WTC11 (cell line): Measurements from ENCODE around the gene DIDO1. TPM values are rescaled to one million over a fixed set of nuclear protein-coding genes. Genes with fewer than 3 reads are reported as not detected.

Experiments
- ATAC-seq: fragments of 200-7000 bp; cut with Tn5 transposase; 2 replicates; pipeline ENCODE4 v1.10.0; 2021; ENCODE audit warnings: mild to moderate bottlenecking, moderate library complexity
- CTCF ChIA-PET: fragments of 300-600 bp; sonication (Branson Sonifier 250); formaldehyde crosslinking; loops from one replicate; lab custom pipeline; 2021; ENCODE audit warnings: antibody characterized with exemption; lab: Charles Lee
- POLR2A ChIA-PET: fragments of 350-600 bp; sonication (Branson Sonifier 250); formaldehyde crosslinking; loops from one replicate; lab custom pipeline; 2021; ENCODE audit warnings: antibody characterized with exemption; lab: Charles Lee
- DNase-seq: peaks from one replicate; pipeline ENCODE4 v3.0.0; 2021; ENCODE audit warnings: low spot score
- H3K27ac Mint-ChIP-seq: 2 replicates; pipeline ENCODE4 v1.8.0; 2021; ENCODE audit warnings: mixed read lengths
- H3K27me3 Mint-ChIP-seq: 2 replicates; pipeline ENCODE4 v1.8.0; 2021; ENCODE audit warnings: low read depth, mild to moderate bottlenecking, moderate library complexity, mixed read lengths
- H3K36me3 Mint-ChIP-seq: 2 replicates; pipeline ENCODE4 v1.8.0; 2021; ENCODE audit warnings: mixed read lengths
- H3K4me1 Mint-ChIP-seq: 2 replicates; pipeline ENCODE4 v1.8.0; 2022; ENCODE audit warnings: mixed read lengths
- H3K4me3 Mint-ChIP-seq: 2 replicates; pipeline ENCODE4 v1.8.0; 2021; ENCODE audit warnings: mild to moderate bottlenecking, moderate library complexity, mixed read lengths
- H3K9me3 Mint-ChIP-seq: 2 replicates; pipeline ENCODE4 v1.8.0; 2021; ENCODE audit warnings: mixed read lengths
- CREM ChIP-seq: sonication (generic); formaldehyde crosslinking; IDR thresholded peaks from 2 replicates; pipeline ENCODE4 v1.8.1; 2022; ENCODE audit warnings: mild to moderate bottlenecking, missing genetic modification reagents, moderate library complexity
- ELF4 ChIP-seq: sonication (generic); formaldehyde crosslinking; IDR thresholded peaks from 2 replicates; pipeline ENCODE4 v1.8.1; 2022; ENCODE audit warnings: low read depth, mild to moderate bottlenecking, moderate library complexity, missing genetic modification reagents
- GABPB1 ChIP-seq: sonication (generic); formaldehyde crosslinking; IDR thresholded peaks from 2 replicates; pipeline ENCODE4 v1.8.1; 2023; ENCODE audit warnings: mild to moderate bottlenecking, missing genetic modification reagents
- IRF2 ChIP-seq: sonication (generic); formaldehyde crosslinking; IDR thresholded peaks from 2 replicates; pipeline ENCODE4 v1.8.0; 2022; ENCODE audit warnings: low read depth, missing genetic modification reagents, borderline replicate concordance
- NFYB ChIP-seq: sonication (generic); formaldehyde crosslinking; conservative IDR thresholded peaks from 2 replicates; pipeline ENCODE4 v1.8.0; 2022; ENCODE audit warnings: low read depth, missing genetic modification reagents
- NR2C2 ChIP-seq: sonication (generic); formaldehyde crosslinking; IDR thresholded peaks from 2 replicates; pipeline ENCODE4 v1.8.0; 2022; ENCODE audit warnings: mild to moderate bottlenecking, missing genetic modification reagents
- PRRX2 ChIP-seq: fragments of 250-450 bp; sonication (Bioruptor Pico); IDR thresholded peaks from 2 replicates; pipeline ENCODE4 v1.8.0; 2021; ENCODE audit warnings: mild to moderate bottlenecking
- RORB ChIP-seq: fragments of 250-450 bp; sonication (Bioruptor Pico); IDR thresholded peaks from 2 replicates; pipeline ENCODE4 v1.9.0; 2021; ENCODE audit warnings: mild to moderate bottlenecking
- SMAD4 ChIP-seq: sonication (generic); formaldehyde crosslinking; IDR thresholded peaks from 2 replicates; pipeline ENCODE4 v1.8.0; 2022; ENCODE audit warnings: mild to moderate bottlenecking, missing genetic modification reagents
- ZNF232 ChIP-seq: sonication (generic); formaldehyde crosslinking; IDR thresholded peaks from 2 replicates; pipeline ENCODE4 v1.8.0; 2022; ENCODE audit warnings: mild to moderate bottlenecking, missing genetic modification reagents
- ZNF317 ChIP-seq: sonication (generic); formaldehyde crosslinking; IDR thresholded peaks from 2 replicates; pipeline ENCODE4 v1.8.1; 2023; ENCODE audit warnings: low read depth, mild to moderate bottlenecking, moderate library complexity, missing genetic modification reagents, borderline replicate concordance
- ZNF396 ChIP-seq: fragments of 250-450 bp; sonication (Bioruptor Pico); IDR thresholded peaks from 2 replicates; pipeline ENCODE4 v1.8.0; 2021; ENCODE audit warnings: mild to moderate bottlenecking, moderate library complexity, borderline replicate concordance
- total RNA-seq: library from RNA; stranded (reverse); gene quantifications from 3 replicates; pipeline ENCODE4 v1.2.3, GENCODE V29; 2021
- TF ChIP-seq, protein P1 (sequence below): fragments of 250-450 bp; sonication (Bioruptor Pico); IDR thresholded peaks from 2 replicates; pipeline ENCODE4 v1.9.0; 2021; ENCODE audit warnings: mild to moderate bottlenecking, borderline replicate concordance
- TF ChIP-seq, protein P2 (sequence below): sonication (generic); formaldehyde crosslinking; IDR thresholded peaks from 2 replicates; pipeline ENCODE4 v1.8.1; 2023; ENCODE audit warnings: mild to moderate bottlenecking, missing genetic modification reagents, moderate library complexity
- TF ChIP-seq, protein P3 (sequence below): fragments of 200-600 bp; IDR thresholded peaks from 2 replicates; pipeline ENCODE4 v1.8.0; 2022; ENCODE audit warnings: antibody characterized with exemption
- TF ChIP-seq, protein P4 (sequence below): sonication (generic); formaldehyde crosslinking; IDR thresholded peaks from 2 replicates; pipeline ENCODE4 v1.8.1; 2022; ENCODE audit warnings: low read depth, mild to moderate bottlenecking, moderate library complexity, missing genetic modification reagents, borderline replicate concordance

DIDO1 gene
- total RNA-seq, 1 experiment from 2014 or later: 87.3 TPM

DNA sequence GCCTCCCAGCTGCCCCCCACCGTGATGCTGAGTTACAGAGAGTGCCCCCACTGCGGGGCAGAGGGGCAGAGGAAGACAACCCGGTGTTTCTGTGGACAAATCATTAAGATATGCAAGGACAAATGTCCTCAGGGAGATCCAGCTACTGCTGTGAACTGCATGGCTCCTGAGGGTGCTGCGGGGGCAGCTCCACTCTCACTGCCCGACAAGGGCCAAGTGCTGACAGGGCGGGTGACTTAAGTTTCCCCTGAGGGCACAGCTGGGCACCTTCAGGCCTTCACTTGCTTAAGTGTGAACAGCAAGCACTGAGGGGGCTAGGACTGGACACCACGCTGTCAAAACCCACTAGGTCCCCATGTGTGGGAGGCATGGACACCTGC, 38.5 kb downstream of the DIDO1 start:
- Mint-ChIP-seq H3K27ac (peak overlapping the region; percentile 32; the same call in 1 of the 2 replicates), H3K9me3 (no peaks in the 10 kb centered on the region)
- CTCF ChIA-PET: interaction anchor here (0.8 to 1.4 kb wide), 4 partner anchors 13 to 84 kb away, joined by 3 to 4 read pairs (median 4); no protein-coding TSS in a partner anchor
- no peak for DNase-seq
- no peak for TF ChIP-seq ELF4 (CRISPR knock-in tag)
- TF ChIP-seq SMAD4 (CRISPR knock-in tag): no peak
- TF ChIP-seq, protein P1, sequence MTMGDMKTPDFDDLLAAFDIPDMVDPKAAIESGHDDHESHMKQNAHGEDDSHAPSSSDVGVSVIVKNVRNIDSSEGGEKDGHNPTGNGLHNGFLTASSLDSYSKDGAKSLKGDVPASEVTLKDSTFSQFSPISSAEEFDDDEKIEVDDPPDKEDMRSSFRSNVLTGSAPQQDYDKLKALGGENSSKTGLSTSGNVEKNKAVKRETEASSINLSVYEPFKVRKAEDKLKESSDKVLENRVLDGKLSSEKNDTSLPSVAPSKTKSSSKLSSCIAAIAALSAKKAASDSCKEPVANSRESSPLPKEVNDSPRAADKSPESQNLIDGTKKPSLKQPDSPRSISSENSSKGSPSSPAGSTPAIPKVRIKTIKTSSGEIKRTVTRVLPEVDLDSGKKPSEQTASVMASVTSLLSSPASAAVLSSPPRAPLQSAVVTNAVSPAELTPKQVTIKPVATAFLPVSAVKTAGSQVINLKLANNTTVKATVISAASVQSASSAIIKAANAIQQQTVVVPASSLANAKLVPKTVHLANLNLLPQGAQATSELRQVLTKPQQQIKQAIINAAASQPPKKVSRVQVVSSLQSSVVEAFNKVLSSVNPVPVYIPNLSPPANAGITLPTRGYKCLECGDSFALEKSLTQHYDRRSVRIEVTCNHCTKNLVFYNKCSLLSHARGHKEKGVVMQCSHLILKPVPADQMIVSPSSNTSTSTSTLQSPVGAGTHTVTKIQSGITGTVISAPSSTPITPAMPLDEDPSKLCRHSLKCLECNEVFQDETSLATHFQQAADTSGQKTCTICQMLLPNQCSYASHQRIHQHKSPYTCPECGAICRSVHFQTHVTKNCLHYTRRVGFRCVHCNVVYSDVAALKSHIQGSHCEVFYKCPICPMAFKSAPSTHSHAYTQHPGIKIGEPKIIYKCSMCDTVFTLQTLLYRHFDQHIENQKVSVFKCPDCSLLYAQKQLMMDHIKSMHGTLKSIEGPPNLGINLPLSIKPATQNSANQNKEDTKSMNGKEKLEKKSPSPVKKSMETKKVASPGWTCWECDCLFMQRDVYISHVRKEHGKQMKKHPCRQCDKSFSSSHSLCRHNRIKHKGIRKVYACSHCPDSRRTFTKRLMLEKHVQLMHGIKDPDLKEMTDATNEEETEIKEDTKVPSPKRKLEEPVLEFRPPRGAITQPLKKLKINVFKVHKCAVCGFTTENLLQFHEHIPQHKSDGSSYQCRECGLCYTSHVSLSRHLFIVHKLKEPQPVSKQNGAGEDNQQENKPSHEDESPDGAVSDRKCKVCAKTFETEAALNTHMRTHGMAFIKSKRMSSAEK: no peak
- TF ChIP-seq NFYB: no peak
- TF ChIP-seq, protein P2, sequence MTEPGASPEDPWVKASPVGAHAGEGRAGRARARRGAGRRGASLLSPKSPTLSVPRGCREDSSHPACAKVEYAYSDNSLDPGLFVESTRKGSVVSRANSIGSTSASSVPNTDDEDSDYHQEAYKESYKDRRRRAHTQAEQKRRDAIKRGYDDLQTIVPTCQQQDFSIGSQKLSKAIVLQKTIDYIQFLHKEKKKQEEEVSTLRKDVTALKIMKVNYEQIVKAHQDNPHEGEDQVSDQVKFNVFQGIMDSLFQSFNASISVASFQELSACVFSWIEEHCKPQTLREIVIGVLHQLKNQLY (CRISPR knock-in tag): no peak
- no peak for TF ChIP-seq CREM (CRISPR knock-in tag)
- no peak for TF ChIP-seq PRRX2
- TF ChIP-seq, protein P3, sequence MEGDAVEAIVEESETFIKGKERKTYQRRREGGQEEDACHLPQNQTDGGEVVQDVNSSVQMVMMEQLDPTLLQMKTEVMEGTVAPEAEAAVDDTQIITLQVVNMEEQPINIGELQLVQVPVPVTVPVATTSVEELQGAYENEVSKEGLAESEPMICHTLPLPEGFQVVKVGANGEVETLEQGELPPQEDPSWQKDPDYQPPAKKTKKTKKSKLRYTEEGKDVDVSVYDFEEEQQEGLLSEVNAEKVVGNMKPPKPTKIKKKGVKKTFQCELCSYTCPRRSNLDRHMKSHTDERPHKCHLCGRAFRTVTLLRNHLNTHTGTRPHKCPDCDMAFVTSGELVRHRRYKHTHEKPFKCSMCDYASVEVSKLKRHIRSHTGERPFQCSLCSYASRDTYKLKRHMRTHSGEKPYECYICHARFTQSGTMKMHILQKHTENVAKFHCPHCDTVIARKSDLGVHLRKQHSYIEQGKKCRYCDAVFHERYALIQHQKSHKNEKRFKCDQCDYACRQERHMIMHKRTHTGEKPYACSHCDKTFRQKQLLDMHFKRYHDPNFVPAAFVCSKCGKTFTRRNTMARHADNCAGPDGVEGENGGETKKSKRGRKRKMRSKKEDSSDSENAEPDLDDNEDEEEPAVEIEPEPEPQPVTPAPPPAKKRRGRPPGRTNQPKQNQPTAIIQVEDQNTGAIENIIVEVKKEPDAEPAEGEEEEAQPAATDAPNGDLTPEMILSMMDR: no peak
- no peak for TF ChIP-seq ZNF232 (CRISPR knock-in tag)
- TF ChIP-seq NR2C2 (CRISPR knock-in tag): no peak
- TF ChIP-seq, protein P4, sequence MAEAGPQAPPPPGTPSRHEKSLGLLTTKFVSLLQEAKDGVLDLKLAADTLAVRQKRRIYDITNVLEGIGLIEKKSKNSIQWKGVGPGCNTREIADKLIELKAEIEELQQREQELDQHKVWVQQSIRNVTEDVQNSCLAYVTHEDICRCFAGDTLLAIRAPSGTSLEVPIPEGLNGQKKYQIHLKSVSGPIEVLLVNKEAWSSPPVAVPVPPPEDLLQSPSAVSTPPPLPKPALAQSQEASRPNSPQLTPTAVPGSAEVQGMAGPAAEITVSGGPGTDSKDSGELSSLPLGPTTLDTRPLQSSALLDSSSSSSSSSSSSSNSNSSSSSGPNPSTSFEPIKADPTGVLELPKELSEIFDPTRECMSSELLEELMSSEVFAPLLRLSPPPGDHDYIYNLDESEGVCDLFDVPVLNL (CRISPR knock-in tag): no peak
- TF ChIP-seq ZNF317: no peak
- no peak for TF ChIP-seq RORB (CRISPR knock-in tag)
- no peak for TF ChIP-seq IRF2 (CRISPR knock-in tag)
- TF ChIP-seq, all 79 proteins: peak for 0
- Mint-ChIP-seq H3K36me3 (peaks cover 62% of the 10 kb centered on the region), H3K27me3 (no peaks in the 10 kb centered on the region; the same call in 1 of the 2 replicates), H3K4me3 (no peak overlapping the region), H3K4me1 (peaks cover 34% of the 10 kb centered on the region)
- POLR2A ChIA-PET: no interaction called here
- no peak for ATAC-seq

DNA sequence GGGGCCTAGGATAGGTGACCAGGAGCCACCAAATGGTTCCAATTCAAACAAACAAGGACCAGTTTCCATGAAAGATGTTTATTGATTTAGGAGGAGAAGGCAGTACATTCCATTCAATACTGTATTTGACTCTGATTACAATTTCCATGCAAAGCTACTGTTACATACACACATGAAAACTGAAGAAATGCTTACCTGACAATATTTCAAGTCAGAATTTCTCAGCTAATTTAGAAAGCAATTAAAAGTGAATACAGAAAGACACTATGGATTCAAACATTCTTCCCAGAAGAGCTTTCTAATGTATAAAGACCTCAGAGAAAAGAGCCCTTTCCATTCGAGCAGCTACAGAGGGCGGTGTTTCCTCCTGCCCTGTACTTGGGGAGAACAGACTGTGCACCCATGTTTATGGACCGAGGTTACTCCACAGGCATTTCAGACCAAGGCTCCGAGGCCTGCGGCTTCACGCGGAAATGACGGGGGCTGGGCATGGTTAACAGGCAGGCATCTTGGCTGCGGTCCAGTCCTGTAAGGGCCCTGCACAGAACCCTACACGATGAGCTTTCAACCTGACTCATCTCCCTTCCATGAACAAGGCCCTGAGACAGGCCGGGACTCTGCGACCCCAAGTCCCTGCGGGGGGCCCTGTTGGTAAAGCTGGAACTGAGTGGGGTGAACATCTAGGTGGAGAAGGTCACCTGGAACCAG, 39.0 kb downstream of the DIDO1 start:
- no peak for DNase-seq
- no peaks in the 10 kb centered on the region; the same call in 1 of the 2 replicates for H3K27me3 Mint-ChIP-seq
- H3K27ac Mint-ChIP-seq: peak overlapping the region; percentile 79
- H3K4me3 Mint-ChIP-seq: no peak overlapping the region
- peaks cover 34% of the 10 kb centered on the region for H3K4me1 Mint-ChIP-seq
- TF ChIP-seq CREM (CRISPR knock-in tag) (no peak), GABPB1 (CRISPR knock-in tag) (0 out of 2 replicates have a peak, but pooled peaks have one; percentile 6), ZNF396 (CRISPR knock-in tag) (no peak)
- TF ChIP-seq, all 79 proteins: peak for 1
- Mint-ChIP-seq H3K36me3 (peaks cover 57% of the 10 kb centered on the region), H3K9me3 (no peaks in the 10 kb centered on the region)
- ChIA-PET CTCF (interaction anchor here (0.8 to 1.4 kb wide), 4 partner anchors 13 to 85 kb away, joined by 3 to 4 read pairs (median 4); no protein-coding TSS in a partner anchor), POLR2A (no interaction called here)
- no peak for ATAC-seq
